Panc1 (cell line): ENCODE data around the gene KHDC4. TPM values are rescaled to one million over a fixed set of nuclear protein-coding genes. Genes with fewer than 3 reads are reported as not detected.

Experiments
- ATAC-seq: fragments of 200-7000 bp; cut with Tn5 transposase; 2 replicates; pipeline ENCODE4 v1.9.1; 2020; ENCODE audit warnings: mild to moderate bottlenecking, moderate library complexity
- BruUV-seq: library from RNA; stranded (reverse); fragments of 400-500 nt; replicated peaks from 2 replicates; lab custom pipeline; 2021; lab: Mats Ljungman, UMichigan
- CTCF ChIA-PET: fragments of 300-600 bp; sonication (Branson Sonifier 250); formaldehyde crosslinking; loops from one replicate; lab custom pipeline; 2022; ENCODE audit warnings: antibody characterized with exemption; lab: Charles Lee
- POLR2A ChIA-PET: fragments of 300-600 bp; sonication (Branson Sonifier 250); formaldehyde crosslinking; loops from one replicate; lab custom pipeline; 2022; ENCODE audit warnings: antibody characterized with exemption; lab: Charles Lee
- DNase-seq: peaks from one replicate; pipeline ENCODE4 v3.0.0-alpha.2; 2010; ENCODE audit warnings: low read depth, low spot score
- H3K27ac ChIP-seq: 2 replicates; pipeline ENCODE4 v1.5.1; 2011; ENCODE audit warnings: mild to moderate bottlenecking, low read length, inconsistent platforms
- H3K27me3 ChIP-seq: fragments of 200-500 bp; sonication (Bioruptor generic); 2 replicates; pipeline ENCODE4 v1.6.0; 2014; ENCODE audit warnings: low read length, inconsistent platforms; ENCODE audit not compliant: control insufficient read depth, insufficient read depth
- H3K36me3 ChIP-seq: fragments of 200-500 bp; sonication (Bioruptor generic); 2 replicates; pipeline ENCODE4 v1.5.1; 2014; ENCODE audit warnings: inconsistent platforms, mild to moderate bottlenecking, low read length, moderate library complexity; ENCODE audit not compliant: control insufficient read depth, insufficient read depth
- H3K4me1 ChIP-seq: 2 replicates; pipeline ENCODE4 v1.5.1; 2011; ENCODE audit warnings: inconsistent platforms, mild to moderate bottlenecking, low read length, moderate library complexity; ENCODE audit not compliant: control insufficient read depth, insufficient read depth
- H3K4me3 ChIP-seq, 2 experiments: 2 replicates each; pipeline ENCODE4 v1.5.1; 2011 to 2012; ENCODE audit warnings: low read depth in 2 of 2, low read length in 2 of 2, mild to moderate bottlenecking in 2 of 2, inconsistent platforms in 1 of 2, moderate library complexity in 1 of 2
- H3K9me3 ChIP-seq: fragments of 200-500 bp; sonication (Bioruptor generic); 2 replicates; pipeline ENCODE4 v1.5.1; 2014; ENCODE audit warnings: low read depth, mild to moderate bottlenecking, inconsistent platforms, low read length, moderate library complexity; ENCODE audit not compliant: control insufficient read depth, insufficient read depth
- POLR2AphosphoS5 ChIP-seq: IDR thresholded peaks from 2 replicates; pipeline ENCODE4 v1.6.1; 2012; ENCODE audit warnings: mild to moderate bottlenecking, low read depth, low read length, moderate library complexity
- REST ChIP-seq, 2 experiments: IDR thresholded peaks; 2 replicates each; pipeline ENCODE4 v1.6.1; 2011 to 2012; ENCODE audit warnings: low read depth in 2 of 2, control low read depth in 1 of 2, low read length in 1 of 2, mild to moderate bottlenecking in 1 of 2, moderate library complexity in 1 of 2; ENCODE audit not compliant: insufficient read depth in 1 of 2
- SIN3A ChIP-seq: IDR thresholded peaks from 2 replicates; pipeline ENCODE4 v1.6.1; 2012; ENCODE audit warnings: low read depth, mild to moderate bottlenecking, low read length, moderate library complexity, borderline replicate concordance; ENCODE audit not compliant: insufficient read depth
- TCF7L2 ChIP-seq: IDR thresholded peaks from 2 replicates; pipeline ENCODE4 v1.6.1; 2011; ENCODE audit warnings: mild to moderate bottlenecking, low read depth, low read length, inconsistent platforms
- in situ Hi-C: cut with HindIII; loops from 2 replicates; pipeline ENCODE4 v1.10.0; 2016; ENCODE audit warnings: low sequenced_read_pairs, low pct_unique_long_range_greater_than_20kb
- intact Hi-C: fragments of 100-400 bp; cut with micrococcal nuclease; formaldehyde crosslinking; loops from one replicate; pipeline ENCODE4 v1.10.0; 2022; ENCODE audit not compliant: unreplicated experiment
- total RNA-seq: library from RNA; stranded (reverse); gene quantifications from one replicate; pipeline ENCODE4 v1.2.1, GENCODE V29; 2021; ENCODE audit not compliant: unreplicated experiment
- TF ChIP-seq, protein P1 (sequence below): fragments of 450-650 bp; IDR thresholded peaks from 2 replicates; pipeline ENCODE4 v1.5.1; 2017; ENCODE audit warnings: mild to moderate bottlenecking

The KHDC4 gene
- total RNA-seq, 1 experiment from 2014 or later, result 80.4 TPM

- in situ Hi-C loops (no loop called here), intact Hi-C loops (no loop called here)
- ChIA-PET POLR2A (no interaction called here), CTCF (no interaction called here)
- Histone ChIP-seq H3K36me3 (peaks cover 24% of the 10 kb centered on the region), H3K27ac (no peak overlapping the region; the same call in 1 of the 2 replicates), H3K27me3 (no peaks in the 10 kb centered on the region), H3K4me3 (no peak overlapping the region), H3K9me3 (no peaks in the 10 kb centered on the region), H3K4me1 (peaks cover 16% of the 10 kb centered on the region)
- ATAC-seq (no peak), DNase-seq (no peak)
- no peak for TF ChIP-seq SIN3A
- TF ChIP-seq, protein P1, sequence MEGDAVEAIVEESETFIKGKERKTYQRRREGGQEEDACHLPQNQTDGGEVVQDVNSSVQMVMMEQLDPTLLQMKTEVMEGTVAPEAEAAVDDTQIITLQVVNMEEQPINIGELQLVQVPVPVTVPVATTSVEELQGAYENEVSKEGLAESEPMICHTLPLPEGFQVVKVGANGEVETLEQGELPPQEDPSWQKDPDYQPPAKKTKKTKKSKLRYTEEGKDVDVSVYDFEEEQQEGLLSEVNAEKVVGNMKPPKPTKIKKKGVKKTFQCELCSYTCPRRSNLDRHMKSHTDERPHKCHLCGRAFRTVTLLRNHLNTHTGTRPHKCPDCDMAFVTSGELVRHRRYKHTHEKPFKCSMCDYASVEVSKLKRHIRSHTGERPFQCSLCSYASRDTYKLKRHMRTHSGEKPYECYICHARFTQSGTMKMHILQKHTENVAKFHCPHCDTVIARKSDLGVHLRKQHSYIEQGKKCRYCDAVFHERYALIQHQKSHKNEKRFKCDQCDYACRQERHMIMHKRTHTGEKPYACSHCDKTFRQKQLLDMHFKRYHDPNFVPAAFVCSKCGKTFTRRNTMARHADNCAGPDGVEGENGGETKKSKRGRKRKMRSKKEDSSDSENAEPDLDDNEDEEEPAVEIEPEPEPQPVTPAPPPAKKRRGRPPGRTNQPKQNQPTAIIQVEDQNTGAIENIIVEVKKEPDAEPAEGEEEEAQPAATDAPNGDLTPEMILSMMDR, result no peak
- TF ChIP-seq TCF7L2, result no peak
- no peak for TF ChIP-seq REST (IDR thresholded peaks at IDR 0.05; ENCODE audit: insufficient read depth in 1 of 2, low read depth in 2 of 2, low read length in 1 of 2)
- no peak for TF ChIP-seq POLR2AphosphoS5
- BruUV-seq, result no TSS peak
Observed at GRCh38 chr1:155960081-155960745, 26.0 kb upstream of the KHDC4 start.

DNA sequence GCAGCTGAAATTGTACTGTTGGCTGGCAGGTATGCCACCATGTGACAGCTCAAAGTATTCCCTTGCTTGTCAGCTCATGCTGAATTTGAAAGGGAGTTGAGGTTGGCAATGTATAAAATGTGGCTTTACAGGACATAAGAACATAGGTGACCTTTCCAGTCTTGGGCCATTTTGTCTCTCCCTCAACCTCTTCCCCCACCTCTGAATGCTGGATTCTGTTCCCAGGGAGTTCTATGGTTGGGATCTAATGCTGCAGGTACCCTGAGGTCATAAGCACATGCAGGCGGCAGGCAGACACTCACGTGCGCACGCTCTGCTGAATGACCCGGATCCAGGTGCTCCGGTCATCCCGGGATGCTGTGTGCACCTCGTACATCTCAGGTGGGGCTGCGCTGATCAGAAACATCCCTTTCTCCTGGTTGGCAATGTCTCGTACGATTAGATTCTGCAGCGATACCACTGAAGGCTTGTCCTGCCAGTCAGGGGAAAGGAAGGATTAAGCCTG lies 23.2 kb upstream of the KHDC4 start:
- no TSS peak for BruUV-seq
- ChIA-PET CTCF (no interaction called here), POLR2A (no interaction called here)
- TF ChIP-seq, protein P1, result no peak
- TF ChIP-seq SIN3A, result no peak
- in situ Hi-C loops (no loop called here), intact Hi-C loops (no loop called here)
- no peak overlapping the region for H3K27ac ChIP-seq
- ATAC-seq (no peak), DNase-seq (no peak)
- peaks cover 23% of the 10 kb centered on the region for H3K36me3 ChIP-seq
- peaks cover 9% of the 10 kb centered on the region for H3K4me1 ChIP-seq
- H3K9me3 ChIP-seq, result no peaks in the 10 kb centered on the region
- no peaks in the 10 kb centered on the region for H3K27me3 ChIP-seq
- no peak overlapping the region for H3K4me3 ChIP-seq
